ENCODE results near the gene SIMC1. TPM values are rescaled to one million over a fixed set of nuclear protein-coding genes. Genes with fewer than 3 reads are reported as not detected.
"Not testable (repeated sequence)": the region's sequence is repeated elsewhere in the genome, so short reads cannot be mapped to it uniquely, and the experiment has no call there.

Gene SIMC1
- total RNA-seq: 10 to 100 TPM; 26.1 to 29.2 TPM

GRCh38 chr5:176237971-176238644, at the start of gene SIMC1:
Gene SIMC1 (plus strand): TSS chr5:176238424. CDS start chr5:176238509, 85 bp downstream.
- peak within 1 kb of the TSS; percentile 52 for H3K27ac Mint-ChIP-seq
- H3K9me3 Mint-ChIP-seq; CTCF ChIA-PET; H3K36me3 Mint-ChIP-seq (ENCODE audit: low read depth); POLR2A ChIA-PET; H3K27me3 Mint-ChIP-seq: not testable (repeated sequence)
- DNase-seq: peak; percentile 58
- peak within 1 kb of the TSS; percentile 71 for H3K4me3 Mint-ChIP-seq
- H3K4me1 Mint-ChIP-seq: peaks cover 11% of the 10 kb centered on the region

- Mint-ChIP-seq H3K9me3 (no peaks in the 10 kb centered on the region), H3K27me3 (peaks cover 7% of the 10 kb centered on the region), H3K36me3 (ENCODE audit: low read depth) (no peaks in the 10 kb centered on the region), H3K27ac (no peak overlapping the region), H3K4me1 (no peaks in the 10 kb centered on the region), H3K4me3 (no peak overlapping the region)
- DNase-seq: no peak
- POLR2A ChIA-PET: no interaction called here
- CTCF ChIA-PET: no interaction called here
Measured at GRCh38 chr5:176188506-176189193, 49.6 kb upstream of the SIMC1 start.

DNA sequence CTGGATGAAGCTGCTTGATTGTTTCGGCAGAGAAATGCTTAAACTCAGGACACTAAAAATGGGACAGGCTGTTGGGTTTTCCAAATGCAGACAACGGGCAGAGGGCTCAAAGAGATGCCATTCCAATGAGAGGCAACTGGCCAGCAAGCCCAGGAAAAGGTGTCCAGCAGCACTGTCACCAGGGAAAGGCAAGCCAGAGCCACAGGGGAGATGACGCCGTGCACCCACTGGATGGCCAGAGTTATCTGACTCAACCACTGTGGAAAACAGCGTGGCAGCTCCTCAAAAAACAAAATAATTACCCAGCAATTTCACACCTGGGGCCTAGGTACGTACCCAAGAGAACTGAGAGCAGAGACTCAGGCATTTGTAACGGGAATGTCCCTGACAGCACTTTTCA, 48.4 kb upstream of the SIMC1 start:
- H3K4me1 Mint-ChIP-seq: peaks cover 2% of the 10 kb centered on the region
- H3K36me3 Mint-ChIP-seq (ENCODE audit: low read depth): no peaks in the 10 kb centered on the region
- no peak for DNase-seq
- no peak overlapping the region for H3K27ac Mint-ChIP-seq
- no peaks in the 10 kb centered on the region for H3K9me3 Mint-ChIP-seq
- no peak overlapping the region for H3K4me3 Mint-ChIP-seq
- POLR2A ChIA-PET: no interaction called here
- CTCF ChIA-PET: no interaction called here
- peaks cover 9% of the 10 kb centered on the region for H3K27me3 Mint-ChIP-seq

DNA sequence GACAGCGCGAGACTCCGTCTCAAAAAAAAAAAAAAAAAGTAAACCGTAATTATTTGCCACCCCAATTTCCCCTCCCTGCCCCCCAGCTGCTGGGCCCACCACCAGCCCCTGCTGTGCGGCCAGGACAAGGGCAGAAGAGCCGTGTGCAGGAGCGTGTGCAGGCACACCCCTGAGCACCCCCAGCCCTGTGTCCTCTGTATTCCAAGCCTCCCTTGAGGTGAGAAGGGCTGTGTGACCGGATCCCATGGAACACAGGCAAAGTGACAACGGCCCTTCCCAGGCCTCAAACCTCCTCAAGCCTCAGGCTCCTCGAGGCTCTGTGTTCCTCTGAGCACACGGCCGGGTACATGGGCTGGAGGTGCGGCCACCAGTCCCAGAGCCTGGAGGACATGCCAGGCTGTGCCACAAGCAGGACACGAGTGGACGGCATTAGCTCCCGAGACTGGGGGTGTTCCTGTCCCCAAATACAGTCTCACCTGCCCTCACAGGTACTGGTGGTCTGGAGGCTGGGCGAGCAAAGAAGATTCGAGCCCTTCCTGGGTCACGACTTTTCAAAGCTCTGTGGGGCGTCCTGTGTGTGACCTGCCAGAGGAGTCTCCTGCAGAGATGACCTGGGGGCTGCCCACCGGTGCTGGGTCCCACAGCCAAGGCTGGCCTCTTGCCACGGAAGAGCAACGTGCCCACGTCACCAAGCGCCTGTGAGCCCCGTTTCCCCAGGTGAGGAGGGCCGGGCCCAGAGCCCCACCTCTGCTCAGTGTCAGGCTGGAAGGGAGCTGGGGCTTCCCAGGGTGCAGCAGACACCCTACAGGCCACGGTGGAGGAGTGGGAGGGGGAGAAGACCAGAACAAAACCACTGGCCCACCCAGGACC, 47.1 kb upstream of the SIMC1 start:
- ChIA-PET POLR2A (no interaction called here), CTCF (no interaction called here)
- Mint-ChIP-seq H3K9me3 (no peaks in the 10 kb centered on the region), H3K36me3 (ENCODE audit: low read depth) (no peaks in the 10 kb centered on the region), H3K27me3 (peaks cover 10% of the 10 kb centered on the region), H3K4me1 (peaks cover 6% of the 10 kb centered on the region), H3K4me3 (no peak overlapping the region), H3K27ac (no peak overlapping the region)
- no peak for DNase-seq

DNA sequence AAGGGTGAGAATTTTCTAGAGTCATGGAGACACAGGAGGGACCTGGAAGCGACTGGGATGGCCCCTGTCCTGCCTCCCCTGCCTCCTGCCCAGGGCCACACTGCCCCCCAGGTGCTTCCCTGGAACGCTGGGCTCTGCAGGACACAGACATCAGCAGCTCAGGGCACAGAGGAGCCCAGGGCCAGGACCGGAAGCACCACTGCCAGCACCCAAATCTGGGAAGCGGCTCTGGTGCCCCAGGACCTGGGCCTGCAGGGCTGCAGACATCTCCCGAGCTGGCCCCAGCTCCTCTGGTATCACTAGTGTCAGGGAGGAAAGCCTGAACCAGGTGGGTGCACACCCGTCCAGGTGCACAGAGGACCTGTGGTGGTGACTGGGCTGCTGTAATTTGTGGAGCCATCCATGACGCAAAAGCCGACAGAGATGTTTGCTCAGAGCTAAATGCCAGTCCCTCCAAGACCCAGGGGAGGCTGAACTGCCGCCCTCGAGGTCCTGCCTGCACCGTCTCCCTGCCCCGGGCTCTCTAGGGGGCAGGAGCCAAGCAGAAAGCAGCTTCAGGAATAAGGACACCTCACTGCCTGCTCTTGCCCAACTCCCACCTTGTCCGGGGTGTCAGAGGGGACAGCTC, 46.0 kb upstream of the SIMC1 start:
- H3K4me1 Mint-ChIP-seq: peaks cover 6% of the 10 kb centered on the region
- no peaks in the 10 kb centered on the region for H3K36me3 Mint-ChIP-seq (ENCODE audit: low read depth)
- CTCF ChIA-PET: no interaction called here
- POLR2A ChIA-PET: no interaction called here
- no peaks in the 10 kb centered on the region for H3K9me3 Mint-ChIP-seq
- no peak for DNase-seq
- H3K27ac Mint-ChIP-seq: no peak overlapping the region
- H3K4me3 Mint-ChIP-seq: no peak overlapping the region
- peaks cover 9% of the 10 kb centered on the region for H3K27me3 Mint-ChIP-seq

GRCh38 chr5:176192722-176193117, 45.5 kb upstream of the SIMC1 start:
- H3K36me3 Mint-ChIP-seq (ENCODE audit: low read depth); CTCF ChIA-PET: not testable (repeated sequence)

GRCh38 chr5:176193636-176194035, 44.6 kb upstream of the SIMC1 start:
- not testable (repeated sequence) for H3K36me3 Mint-ChIP-seq (ENCODE audit: low read depth); H3K9me3 Mint-ChIP-seq

More at GRCh38 chr5:176192722-176193117, 45.5 kb upstream of the SIMC1 start:
- H3K4me1 Mint-ChIP-seq, H3K9me3 Mint-ChIP-seq, DNase-seq, H3K27ac Mint-ChIP-seq, POLR2A ChIA-PET, H3K4me3 Mint-ChIP-seq: not testable (repeated sequence)
- H3K27me3 Mint-ChIP-seq: peaks cover 12% of the 10 kb centered on the region

DNA sequence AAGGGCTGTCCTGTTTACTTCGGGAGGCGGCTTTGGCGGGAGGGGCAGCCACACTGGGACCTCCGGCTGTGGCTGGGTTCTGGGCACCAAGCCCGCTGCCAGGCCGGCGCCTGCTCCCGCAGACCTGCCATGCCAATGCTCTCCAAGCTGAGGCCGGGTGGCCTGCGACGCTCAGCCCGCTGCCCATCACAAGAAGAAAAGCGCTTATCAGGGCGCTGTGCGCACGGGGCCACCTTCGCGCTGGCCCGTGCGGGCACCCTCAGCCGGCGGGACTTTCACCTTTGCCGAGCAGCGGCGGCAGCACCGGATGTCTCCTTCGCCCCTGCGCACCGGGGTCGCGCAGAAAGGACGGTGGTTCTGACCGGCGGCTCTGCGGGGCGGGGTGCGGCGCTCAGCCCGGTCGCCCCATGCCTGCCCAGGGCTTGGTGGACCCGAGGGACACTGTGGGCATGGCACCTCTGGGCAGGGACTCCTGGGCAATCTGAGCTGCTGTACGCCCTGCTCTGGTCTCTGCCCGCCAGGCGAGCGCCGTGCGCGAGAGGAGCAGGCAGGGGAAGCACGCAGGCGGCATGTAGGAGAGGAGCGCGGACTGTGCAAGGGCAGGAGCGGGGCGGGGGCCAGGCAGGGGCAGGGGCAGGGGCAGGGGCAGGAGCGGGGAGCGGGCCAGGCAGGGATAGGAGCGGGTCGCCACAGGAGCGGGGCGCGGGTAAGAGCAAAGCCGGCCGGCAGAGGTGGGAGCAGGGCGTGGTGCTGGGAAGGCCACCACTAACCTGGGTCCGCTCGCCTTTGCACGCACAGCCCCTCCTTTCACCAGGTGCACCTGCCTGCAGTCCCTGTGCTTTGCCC, 43.8 kb upstream of the SIMC1 start:
- H3K27me3 Mint-ChIP-seq: peaks cover 20% of the 10 kb centered on the region
- H3K27ac Mint-ChIP-seq; POLR2A ChIA-PET; H3K4me3 Mint-ChIP-seq; H3K9me3 Mint-ChIP-seq; H3K4me1 Mint-ChIP-seq; H3K36me3 Mint-ChIP-seq (ENCODE audit: low read depth); DNase-seq; CTCF ChIA-PET: not testable (repeated sequence)

More at GRCh38 chr5:176193636-176194035, 44.6 kb upstream of the SIMC1 start:
- POLR2A ChIA-PET, H3K4me3 Mint-ChIP-seq, DNase-seq, CTCF ChIA-PET, H3K27ac Mint-ChIP-seq, H3K4me1 Mint-ChIP-seq: not testable (repeated sequence)
- H3K27me3 Mint-ChIP-seq: peaks cover 16% of the 10 kb centered on the region

DNA sequence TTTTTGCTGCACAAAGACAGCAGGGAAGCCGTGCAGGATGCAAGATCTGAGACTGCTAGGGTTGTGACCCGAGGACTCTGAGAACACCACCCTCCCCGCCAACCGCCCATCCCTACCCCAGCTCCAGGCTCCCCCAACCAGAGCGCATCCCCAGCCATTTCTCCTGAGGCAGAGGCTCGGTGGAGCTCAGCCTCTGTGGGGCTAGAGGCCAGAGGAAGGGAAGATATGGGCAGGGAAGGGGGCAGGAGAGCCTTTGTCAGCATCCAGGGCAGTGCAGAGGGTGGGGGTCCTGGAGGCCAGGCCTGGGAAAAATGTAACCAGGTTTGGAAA, 43.2 kb upstream of the SIMC1 start:
- H3K27ac Mint-ChIP-seq; CTCF ChIA-PET; H3K36me3 Mint-ChIP-seq (ENCODE audit: low read depth); H3K4me3 Mint-ChIP-seq; POLR2A ChIA-PET; DNase-seq; H3K9me3 Mint-ChIP-seq; H3K4me1 Mint-ChIP-seq: not testable (repeated sequence)
- H3K27me3 Mint-ChIP-seq: peaks cover 25% of the 10 kb centered on the region

GRCh38 chr5:176195487-176196207, 42.6 kb upstream of the SIMC1 start:
- H3K36me3 Mint-ChIP-seq (ENCODE audit: low read depth); H3K4me3 Mint-ChIP-seq; DNase-seq; H3K27ac Mint-ChIP-seq; CTCF ChIA-PET; H3K4me1 Mint-ChIP-seq; H3K9me3 Mint-ChIP-seq; POLR2A ChIA-PET: not testable (repeated sequence)
- peaks cover 28% of the 10 kb centered on the region for H3K27me3 Mint-ChIP-seq

DNA sequence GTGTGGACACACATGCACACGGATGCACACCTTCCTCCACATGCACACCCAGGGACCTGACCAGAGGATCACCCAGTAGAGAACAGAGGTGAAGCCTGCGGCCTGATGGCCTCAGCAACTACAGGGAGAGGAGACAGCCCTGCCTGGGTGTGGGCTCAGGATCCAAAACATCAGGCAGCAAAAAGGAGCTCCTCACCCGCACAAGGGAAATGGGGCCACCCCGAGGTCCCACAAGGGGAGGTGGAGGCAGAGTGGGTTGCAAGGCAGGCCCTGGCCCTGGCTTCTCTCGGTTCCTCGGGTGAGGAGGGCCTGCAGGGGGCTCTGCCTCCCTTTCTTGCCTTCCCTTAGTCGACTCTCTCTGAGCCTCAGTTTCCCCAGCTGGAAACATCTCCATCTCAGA, 41.4 kb upstream of the SIMC1 start:
- CTCF ChIA-PET; H3K4me3 Mint-ChIP-seq; H3K9me3 Mint-ChIP-seq; H3K36me3 Mint-ChIP-seq (ENCODE audit: low read depth); DNase-seq; H3K27ac Mint-ChIP-seq; H3K4me1 Mint-ChIP-seq; POLR2A ChIA-PET: not testable (repeated sequence)
- peaks cover 28% of the 10 kb centered on the region for H3K27me3 Mint-ChIP-seq

- peaks cover 28% of the 10 kb centered on the region for H3K27me3 Mint-ChIP-seq
- H3K9me3 Mint-ChIP-seq; POLR2A ChIA-PET; CTCF ChIA-PET; H3K4me1 Mint-ChIP-seq; H3K27ac Mint-ChIP-seq; DNase-seq; H3K4me3 Mint-ChIP-seq; H3K36me3 Mint-ChIP-seq (ENCODE audit: low read depth): not testable (repeated sequence)
Measured at GRCh38 chr5:176197234-176197858, 40.9 kb upstream of the SIMC1 start.

Data from activated CD4-positive, alpha-beta memory T cell treated with anti-CD3 and anti-CD28 coated beads, Interleukin-2, amount 10 ng/mL, durations not matched to agents 7 days and 5 days (primary cell).